AG09309 (cell line): Measurements from ENCODE around the gene PTPRG.

Experiments used
- DNase-seq: peaks from one replicate; pipeline ENCODE4 v3.0.0-alpha.2; 2010; ENCODE audit warnings: low read depth
- H3K4me3 ChIP-seq: 2 replicates; pipeline ENCODE4 v1.5.1; 2011; ENCODE audit warnings: mild to moderate bottlenecking, low read depth, low read length, moderate library complexity; ENCODE audit not compliant: control insufficient read depth
- TF ChIP-seq, protein P1 (sequence below): IDR thresholded peaks from 2 replicates; pipeline ENCODE4 v1.5.1; 2011; ENCODE audit warnings: mild to moderate bottlenecking, low read depth, low read length, inconsistent platforms; ENCODE audit not compliant: insufficient read depth, control insufficient read depth; ENCODE audit errors: missing control alignments

The PTPRG gene

DNA sequence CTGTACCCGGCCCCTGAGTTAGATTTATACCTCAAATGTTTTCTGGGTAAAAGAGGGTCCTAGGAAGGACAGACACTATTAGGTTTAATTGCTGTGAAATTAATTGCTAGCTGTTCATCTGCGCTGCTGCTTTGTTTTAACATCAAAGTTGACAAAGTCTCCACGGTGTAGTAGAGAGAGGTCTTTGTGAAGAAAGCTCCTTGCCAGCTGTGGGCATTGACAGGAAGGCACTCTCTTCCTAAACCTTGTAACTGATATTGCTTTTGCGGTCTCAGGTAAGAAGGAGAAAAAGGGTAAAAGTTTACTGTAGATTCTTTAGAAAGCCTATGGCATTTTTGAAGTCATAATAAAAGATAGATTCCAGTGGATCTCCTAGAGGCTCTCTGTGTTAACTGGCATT is 68.1 kb downstream of the PTPRG start:
- no peak overlapping the region for H3K4me3 ChIP-seq
- TF ChIP-seq, protein P1, sequence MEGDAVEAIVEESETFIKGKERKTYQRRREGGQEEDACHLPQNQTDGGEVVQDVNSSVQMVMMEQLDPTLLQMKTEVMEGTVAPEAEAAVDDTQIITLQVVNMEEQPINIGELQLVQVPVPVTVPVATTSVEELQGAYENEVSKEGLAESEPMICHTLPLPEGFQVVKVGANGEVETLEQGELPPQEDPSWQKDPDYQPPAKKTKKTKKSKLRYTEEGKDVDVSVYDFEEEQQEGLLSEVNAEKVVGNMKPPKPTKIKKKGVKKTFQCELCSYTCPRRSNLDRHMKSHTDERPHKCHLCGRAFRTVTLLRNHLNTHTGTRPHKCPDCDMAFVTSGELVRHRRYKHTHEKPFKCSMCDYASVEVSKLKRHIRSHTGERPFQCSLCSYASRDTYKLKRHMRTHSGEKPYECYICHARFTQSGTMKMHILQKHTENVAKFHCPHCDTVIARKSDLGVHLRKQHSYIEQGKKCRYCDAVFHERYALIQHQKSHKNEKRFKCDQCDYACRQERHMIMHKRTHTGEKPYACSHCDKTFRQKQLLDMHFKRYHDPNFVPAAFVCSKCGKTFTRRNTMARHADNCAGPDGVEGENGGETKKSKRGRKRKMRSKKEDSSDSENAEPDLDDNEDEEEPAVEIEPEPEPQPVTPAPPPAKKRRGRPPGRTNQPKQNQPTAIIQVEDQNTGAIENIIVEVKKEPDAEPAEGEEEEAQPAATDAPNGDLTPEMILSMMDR: no peak
- DNase-seq: no peak

DNA sequence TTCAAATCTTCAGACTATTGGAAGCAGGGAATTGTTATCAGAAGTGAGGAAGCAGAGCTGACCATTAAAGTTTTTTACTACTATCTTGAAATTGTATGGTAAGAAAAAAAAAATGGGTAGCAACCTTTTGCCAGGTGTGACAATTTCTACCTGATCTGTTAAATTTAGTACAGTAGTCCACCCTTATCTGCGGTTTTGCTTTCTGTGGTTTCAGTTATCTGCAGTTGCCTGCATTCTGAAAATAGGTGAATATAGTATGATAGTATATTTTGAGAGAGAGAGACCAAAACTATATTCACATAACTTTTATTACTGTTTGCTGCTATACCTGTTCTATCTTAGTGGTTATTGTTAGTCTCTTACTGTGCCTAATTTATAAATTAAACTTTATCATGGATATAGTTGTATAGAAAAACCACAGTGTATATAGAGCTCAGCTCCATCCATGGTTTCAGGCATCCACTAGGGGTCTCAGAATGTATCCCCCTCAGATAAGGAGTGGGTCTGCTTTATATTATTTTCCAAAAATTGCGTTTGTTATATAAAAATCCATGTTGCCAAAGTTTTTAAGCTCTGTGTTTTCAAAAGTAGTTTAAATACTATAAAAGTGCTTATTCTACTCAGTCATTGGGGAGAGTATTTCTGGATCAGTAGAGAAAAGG is 69.9 kb downstream of the PTPRG start:
- no peak overlapping the region for H3K4me3 ChIP-seq
- no peak for DNase-seq

GRCh38 chr3:61632568-61633175 is 71.3 kb downstream of the PTPRG start:
- TF ChIP-seq, protein P1: no peak
- H3K4me3 ChIP-seq: no peak overlapping the region
- DNase-seq: no peak

More for the DNA sequence above, 69.9 kb downstream of the PTPRG start:
- TF ChIP-seq, protein P1: no peak

DNA sequence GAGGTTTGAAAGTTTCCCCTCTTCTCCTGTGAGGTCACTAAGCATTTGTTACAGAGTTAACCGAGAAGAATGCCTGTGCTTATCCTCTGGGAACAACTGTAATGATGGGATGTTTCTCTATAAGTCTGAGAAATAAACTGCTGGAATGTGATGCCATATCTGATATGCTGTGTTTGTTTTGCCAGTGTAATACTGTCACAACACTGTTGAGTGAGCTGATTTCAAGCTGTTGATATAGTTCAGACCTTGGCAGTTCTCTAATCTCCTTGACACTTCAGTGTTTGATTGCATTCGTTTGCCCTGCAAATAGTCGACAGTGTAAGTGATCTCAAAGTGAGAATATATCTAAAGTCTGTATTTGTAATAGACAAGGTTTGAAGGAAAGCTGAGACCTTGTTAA is 73.3 kb downstream of the PTPRG start:
- H3K4me3 ChIP-seq: no peak overlapping the region
- TF ChIP-seq, protein P1: no peak
- no peak for DNase-seq

DNA sequence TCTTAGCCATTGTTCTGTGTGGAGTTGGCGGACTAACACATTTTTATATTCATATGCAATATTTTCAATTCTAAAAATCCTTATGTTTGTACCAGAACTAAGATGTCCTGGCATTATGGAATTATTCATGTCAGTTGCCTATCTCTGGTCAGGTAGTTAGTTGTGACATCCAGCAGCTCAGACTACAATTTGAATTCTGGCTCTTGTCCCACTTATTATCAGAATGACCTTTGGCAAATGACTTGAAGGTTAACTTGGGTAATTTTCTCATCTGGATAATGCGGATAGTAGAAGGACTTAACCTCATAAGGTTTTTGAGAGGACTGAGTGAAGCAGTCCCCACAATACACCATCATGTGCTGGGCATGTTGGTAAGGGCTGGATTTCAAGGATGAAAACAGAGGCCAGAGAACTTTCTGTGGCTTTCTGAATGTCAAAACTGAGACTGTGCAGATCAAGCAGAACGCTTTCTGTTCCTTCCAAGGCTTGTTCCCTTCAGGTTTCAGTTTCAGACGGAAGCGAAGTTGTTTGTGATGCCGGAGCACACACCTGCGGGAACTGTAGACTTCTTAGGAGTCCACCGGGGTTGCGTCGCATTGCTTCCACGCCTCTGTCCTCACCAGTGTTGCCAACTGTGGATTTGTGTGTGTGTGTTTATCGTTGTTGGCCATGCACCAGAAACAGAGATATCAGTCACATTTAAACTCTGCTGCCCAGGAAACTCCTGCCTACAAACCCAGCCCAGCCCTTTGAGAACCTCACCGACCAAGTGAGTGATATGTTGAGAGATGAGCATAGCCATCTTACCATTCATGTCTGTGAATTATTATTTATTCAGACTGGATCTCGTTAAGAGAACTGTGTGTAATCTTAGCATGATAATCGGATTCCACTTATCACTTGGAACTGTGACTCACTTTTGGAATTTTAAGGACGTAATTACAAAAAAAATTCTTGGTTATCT is 76.0 kb downstream of the PTPRG start:
- no peak overlapping the region for H3K4me3 ChIP-seq
- DNase-seq: no peak
- TF ChIP-seq, protein P1: no peak

GRCh38 chr3:61638741-61639140 is 77.4 kb downstream of the PTPRG start:
- TF ChIP-seq, protein P1: no peak
- DNase-seq: no peak
- H3K4me3 ChIP-seq: no peak overlapping the region
